CD1c-positive myeloid dendritic cell (primary cell): ENCODE data around the gene SDK2.
A peak's percentile ranks its signal among the peaks of the same experiment; 100 is the strongest.

Source experiments
- DNase-seq: peaks from one replicate; pipeline ENCODE4 v3.0.0-alpha.2; 2016; ENCODE audit errors: extremely low spot score

SDK2 gene

GRCh38 chr17:73391331-73392265 is 252.6 kb downstream of the SDK2 start:
- DNase-seq, result no peak

GRCh38 chr17:73390851-73391250 is 253.4 kb downstream of the SDK2 start:
- no peak for DNase-seq

- no peak for DNase-seq
These were observed 254.0 kb downstream of the SDK2 start for GRCh38 chr17:73390221-73390620.

DNA sequence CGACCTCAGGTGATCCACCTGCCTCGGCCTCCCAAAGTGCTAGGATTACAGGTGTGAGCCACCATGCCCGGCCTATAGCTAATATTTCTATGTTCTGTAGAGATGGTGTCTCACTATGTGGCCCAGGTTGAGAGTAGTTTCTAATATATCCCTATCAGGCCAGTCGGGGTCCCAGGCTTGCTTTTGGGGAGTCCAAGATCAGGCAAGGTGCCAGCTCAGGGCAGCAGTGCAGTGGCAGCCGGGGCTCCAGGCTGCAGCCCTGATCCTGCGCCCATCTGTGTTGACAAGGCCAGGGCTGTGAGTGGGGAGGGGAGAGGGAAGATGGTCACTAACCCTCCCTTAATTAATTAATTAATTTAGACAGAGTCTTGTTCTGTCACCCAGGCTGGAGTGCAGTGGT is 254.8 kb downstream of the SDK2 start:
- DNase-seq, result no peak

- no peak for DNase-seq
These were observed 255.7 kb downstream of the SDK2 start for GRCh38 chr17:73388578-73388905.

DNA sequence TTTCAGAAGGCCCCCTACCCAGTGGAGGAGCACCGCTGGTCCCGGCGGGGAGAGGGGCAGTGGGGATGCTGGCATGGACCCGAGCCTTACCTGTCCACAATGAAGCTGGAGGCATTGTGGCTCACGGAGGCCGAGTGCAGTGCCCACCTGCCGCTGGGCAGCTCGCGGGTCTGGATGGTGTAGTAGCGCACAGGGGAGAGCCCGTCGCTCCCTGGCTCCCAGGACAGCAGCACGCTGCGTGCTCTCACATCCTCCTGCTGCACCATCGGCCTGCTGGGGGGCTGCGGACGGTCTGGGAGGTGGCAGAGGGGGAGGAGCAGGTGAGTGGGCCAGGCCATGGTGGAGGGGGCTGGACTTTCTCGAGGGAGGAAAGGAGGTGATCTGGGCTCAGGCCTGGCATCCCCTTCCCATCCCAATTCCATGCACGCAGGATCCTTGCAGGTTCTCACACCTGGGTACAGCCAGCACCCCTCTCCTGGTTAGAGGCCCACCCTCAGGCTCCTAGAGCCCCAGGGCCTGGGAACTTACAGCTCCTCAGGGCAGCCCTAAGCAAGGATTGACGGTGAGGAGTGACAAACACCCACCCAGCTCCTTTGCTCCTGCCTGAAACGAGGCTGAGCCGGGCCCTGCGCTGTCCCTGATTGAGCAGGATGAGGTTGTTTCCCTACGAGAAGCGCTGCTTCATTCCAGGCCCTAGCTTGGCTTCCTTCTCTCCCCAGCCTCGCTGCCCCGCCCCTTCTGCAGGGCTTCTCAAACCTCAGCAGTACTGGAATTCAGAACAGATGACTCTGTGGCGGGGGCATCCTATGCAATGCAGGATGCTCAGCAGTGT is 256.3 kb downstream of the SDK2 start:
- DNase-seq, result no peak

DNA sequence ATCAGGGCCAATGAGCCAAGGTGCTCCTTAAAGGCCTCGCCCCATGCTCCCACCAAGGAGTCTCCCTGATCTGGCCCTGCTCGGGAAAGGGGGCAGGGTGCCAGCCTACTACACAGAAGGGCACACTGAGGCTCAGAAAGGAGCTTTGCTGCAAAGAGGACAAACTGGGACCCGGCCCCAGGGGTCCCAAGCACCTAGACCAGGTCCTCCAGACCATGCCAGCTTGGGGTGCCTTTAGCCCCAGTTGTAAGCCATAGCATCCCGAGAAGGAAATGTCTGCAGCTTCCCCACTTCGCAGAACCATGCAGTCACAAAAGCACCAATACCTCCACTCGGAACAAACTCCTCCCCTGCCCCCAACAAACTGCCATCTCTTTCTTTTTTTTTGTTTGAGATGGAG is 257.7 kb downstream of the SDK2 start:
- DNase-seq, result no peak

- DNase-seq, result no peak
These were observed 259.3 kb downstream of the SDK2 start for GRCh38 chr17:73384926-73385325.

DNA sequence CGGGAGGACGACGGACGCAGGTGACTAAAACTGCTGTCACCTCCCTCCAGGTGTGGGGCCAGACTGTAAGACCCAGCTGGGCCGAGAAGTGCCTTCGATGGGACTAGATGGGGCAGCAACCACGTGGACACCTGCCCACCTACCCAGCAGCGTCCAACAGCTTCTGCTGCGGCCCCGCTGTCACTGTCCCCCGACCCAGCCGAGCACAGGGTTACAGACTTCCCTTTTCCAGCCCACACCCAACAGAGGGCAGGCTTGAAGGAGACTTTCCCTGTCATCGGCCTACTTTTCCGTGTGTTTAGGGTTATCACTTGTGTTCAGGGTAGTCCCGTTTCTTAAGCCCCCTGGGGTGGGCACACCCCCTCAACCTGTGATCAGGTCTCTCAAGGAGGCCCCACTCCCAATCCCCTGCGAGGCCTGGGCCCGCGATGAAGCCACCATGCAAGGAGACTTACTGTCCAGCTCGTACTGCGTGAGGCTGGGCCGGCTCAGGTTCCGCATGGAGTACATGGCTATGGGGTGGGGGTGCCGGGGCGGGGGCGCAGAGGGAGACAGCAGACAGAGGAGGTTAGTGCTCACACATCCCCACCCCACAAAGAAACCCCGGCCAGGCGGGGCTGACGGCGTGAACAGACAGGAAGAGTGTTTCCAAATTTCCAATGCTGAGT is 263.7 kb downstream of the SDK2 start:
- DNase-seq, result no peak

DNA sequence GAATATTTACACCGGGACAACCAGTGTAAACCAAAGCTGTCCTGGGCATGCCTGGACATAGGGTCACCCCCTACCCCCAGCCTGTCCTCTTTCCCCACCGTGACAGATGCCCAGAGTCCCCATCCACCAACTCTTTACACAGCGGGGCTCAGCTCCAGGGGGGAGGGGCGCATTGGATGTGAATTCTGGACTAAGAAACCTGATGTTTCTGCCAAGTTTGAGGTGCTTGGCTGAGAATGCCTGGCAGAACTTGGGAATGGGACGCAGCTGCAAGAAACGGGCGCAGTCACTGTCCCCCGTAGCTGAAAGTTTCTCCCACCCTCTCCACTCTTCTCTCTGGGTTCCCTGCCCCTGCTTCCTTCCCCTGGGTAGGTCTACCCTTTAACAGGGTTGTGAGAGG is 264.4 kb downstream of the SDK2 start:
- no peak for DNase-seq

DNA sequence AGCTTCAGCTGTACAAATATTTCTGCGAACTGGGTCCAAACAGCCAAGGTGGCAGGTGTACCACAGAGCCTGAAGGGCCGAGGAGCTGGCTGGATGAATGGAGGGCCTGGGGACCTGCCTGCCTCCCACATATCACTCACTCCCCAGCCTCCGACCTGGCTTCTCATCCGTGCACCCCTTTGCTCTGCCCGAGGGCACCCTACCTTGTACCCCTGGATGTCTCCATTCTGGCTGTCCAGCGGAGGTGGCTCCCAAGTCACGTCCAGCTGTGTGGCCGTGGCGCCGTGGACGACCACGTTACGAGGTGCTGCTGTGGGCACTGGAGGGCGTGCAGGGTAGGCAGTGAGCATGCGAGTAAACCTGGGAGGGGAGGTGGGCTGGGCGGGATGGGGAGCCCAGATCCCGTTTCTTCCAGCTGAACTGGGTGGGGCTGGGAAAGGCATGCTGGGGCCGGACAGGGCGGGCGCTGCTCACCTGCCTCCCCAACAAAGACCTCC is 265.2 kb downstream of the SDK2 start:
- no peak for DNase-seq

DNA sequence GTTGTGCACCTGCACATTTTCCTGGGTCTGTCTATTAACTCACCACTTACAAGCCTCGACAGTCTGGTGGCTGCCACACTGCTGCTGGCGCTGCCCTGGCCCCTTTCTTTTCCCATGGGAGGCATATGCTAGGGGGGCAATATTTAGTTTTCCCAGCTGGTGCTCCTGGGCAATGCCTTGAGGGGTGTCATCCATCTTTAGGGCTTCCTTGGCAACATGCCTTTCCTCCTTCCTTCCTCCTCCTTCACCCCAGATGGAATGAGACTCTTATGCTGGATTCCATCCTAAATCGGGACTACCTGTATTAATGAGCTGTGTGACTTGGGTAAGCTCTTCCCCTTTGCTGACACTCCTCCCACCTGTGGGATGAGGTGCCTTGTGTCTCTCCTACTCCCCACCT is 267.6 kb downstream of the SDK2 start:
- DNase-seq, result no peak

DNA sequence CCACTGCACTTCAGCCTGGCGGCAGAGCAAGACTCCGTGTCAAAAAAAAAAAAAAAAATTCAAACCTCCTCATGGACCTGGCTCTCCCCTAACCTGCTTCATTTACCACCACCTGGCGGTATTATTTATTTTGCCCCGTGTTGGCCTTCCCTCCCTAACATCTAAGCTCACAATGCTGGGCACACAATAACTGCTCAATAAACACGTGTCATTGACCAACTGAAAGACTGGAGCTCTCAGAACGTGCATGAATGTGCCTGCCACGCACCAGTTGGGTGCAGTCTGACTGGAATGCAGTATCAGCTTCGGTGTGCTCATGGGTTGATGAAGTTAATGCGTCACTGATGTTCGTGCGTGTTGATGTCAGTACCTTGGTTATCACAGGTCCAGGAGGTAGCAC is 268.1 kb downstream of the SDK2 start:
- DNase-seq, result no peak

DNA sequence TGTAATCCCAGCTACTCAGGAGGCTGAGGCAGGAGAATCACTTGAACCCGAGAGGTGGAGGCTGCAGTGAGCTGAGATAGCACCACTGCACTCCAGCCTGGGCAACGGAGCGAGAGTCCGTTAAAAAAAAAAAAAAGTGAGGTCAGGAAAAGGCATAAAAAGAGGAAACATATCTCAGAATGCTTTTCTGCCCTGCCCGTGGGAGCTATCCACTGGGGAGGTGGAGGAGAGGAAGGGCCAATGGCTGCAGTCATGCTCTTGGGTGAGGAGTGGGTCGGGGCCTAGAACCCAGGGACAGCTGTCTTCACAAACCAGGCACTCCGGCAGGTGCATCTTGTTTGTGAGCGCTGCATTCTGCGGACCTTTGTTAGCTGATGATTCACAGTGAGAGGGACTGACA is 272.4 kb downstream of the SDK2 start:
- peak; percentile 12 for DNase-seq

DNA sequence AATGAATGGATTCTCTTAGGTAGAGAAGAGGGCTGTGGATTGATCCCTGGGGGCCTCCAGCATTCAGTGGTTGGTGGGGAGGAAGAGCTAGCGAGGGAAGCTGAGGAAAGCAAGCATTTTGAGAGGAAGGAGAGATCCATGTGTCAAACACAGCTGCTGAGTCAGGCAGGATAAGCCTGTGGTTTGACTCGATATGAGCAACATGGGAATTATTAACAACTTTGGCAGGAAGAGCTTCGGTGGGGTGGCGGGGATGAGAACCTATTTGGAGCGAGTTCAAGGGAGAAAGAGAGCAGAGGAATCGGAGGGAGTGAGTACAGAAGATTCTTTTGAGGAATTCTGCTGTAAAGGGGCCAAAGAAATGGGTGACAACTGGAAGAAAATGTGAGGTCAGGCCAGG is 273.0 kb downstream of the SDK2 start:
- no peak for DNase-seq

DNA sequence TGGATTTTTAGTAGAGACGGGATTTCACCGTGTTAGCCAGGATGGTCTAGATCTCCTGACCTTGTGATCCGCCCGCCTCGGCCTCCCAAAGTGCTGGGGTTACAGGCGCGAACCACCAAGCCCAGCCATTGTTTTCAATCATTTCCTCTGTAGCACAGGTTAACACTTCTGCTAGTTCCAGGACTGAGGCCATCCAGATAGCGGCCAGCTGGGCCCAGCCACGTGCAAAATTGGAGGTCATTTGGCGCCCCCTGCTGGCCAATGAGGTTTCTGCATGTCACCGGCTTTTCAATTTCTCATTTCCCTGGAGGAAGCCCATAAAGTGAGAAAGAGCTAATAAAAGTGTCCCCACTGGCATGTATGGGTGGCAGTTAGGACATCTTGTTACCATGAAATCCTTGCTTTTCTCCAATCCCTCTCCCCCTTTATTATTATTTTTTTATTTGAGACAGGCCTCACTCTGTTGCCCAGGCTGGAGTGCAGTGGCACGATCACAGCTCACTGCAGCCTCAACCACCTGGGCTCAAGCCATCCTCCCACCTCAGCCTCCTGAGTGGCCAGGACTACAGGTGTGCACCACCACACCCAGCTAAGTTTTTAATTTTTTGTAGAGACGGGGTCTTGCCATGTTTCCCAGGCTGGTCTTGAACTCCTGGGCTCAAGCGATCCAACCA is 274.3 kb downstream of the SDK2 start:
- peak; percentile 87 for DNase-seq

DNA sequence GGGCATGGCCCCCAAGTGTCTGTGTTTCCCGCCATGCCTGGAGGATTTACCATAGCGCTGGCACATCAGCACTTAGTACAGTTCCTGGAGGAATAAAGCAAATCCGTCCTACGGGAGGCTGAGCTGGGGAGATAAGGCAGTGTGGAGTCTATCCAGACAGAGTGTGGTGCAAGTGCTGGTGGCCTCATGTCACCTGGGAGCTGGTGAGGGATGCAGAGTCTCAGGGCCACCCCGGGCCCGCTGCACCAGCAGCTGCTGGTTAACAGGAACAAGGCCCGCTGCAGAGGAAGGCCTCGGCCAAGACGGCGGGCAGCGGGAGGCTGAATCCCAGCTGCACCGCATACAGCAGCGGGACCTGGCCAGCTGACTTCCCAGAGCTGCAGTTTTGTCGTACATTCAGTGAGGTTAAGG is 275.1 kb downstream of the SDK2 start:
- no peak for DNase-seq

- no peak for DNase-seq
These were observed 276.1 kb downstream of the SDK2 start for GRCh38 chr17:73368085-73368631.

DNA sequence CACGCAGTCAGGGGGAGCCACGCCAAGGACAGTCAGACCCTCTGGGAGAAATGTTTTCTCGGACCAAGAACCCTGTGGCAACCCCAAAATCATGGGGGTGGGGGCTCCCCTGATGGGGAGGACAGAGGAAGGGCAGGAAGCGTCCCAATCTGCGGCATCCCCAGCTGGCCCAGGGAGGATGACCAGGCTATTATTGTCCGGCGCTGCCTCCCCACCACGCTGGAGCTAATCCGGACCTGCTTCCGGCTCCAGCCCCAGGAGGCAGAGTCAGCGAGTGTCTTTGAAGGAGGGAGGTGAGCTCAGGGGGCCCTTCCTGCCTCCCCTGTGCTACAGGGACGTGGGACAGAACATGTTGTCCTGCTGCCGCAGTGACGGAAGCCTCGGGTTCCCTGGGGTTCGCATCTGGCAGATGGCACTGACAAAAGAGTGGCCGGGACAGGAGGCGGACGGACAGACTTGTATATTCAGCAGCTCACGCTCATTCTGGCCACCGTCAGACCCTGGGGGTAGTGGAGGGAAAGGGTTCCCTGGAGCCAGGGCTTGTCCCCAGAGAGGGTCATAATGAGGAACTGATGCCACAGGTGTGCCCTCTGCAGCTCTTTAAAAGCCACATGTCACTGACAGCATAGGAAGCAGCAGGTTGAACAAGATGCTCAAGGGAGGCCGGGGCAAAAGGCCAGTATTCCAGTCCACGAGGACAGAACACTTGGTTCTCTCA is 278.2 kb downstream of the SDK2 start:
- no peak for DNase-seq

DNA sequence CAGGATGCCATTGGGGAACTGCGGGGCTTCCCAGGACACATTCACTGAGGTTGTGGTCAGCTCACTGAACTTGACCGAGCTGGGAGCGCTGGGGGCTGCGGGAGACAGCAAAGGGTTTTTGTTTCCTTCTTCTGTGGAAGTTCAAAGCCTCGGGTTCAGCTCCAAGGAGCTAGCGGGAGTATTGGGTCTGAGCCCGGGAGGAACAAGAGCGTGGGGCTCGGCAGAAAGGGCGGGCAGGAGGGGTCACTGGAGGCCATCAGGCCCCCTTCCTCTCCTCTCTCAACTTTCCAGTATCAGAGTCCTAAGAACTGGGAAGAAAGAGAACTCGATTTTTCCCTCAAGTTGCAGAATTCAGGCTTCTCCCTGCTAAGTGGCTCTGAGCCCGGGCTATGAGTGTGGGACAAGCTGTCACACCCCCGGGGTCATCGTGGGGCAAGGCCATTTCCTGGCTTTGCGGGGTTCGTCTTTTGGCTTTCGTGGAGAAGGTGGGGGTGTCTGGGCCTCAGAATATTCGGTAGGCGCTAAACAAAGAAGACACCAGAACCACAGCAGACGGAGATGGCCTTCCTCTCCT is 278.9 kb downstream of the SDK2 start:
- no peak for DNase-seq

DNA sequence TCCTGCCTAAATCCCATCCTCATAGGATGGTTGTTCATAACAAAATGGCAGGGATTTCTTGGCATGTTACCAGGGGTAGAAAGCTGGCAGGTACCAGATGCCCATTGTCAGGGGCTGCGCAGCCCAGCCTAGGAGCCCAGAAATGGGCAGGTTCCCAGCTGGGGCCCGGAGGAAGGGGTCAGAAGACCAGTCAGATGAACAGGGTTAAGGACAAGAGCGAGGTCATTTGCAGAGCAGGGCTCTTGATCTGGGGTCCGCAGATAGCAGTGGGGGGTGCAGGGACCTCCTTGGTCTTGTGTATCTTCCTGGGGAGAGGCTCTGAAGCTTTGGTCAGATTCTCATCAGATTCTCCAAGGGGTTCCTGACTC is 280.1 kb downstream of the SDK2 start:
- DNase-seq, result no peak
